SK-N-MC (cell line): Measurements from ENCODE around the gene ATP10B.

ENCODE experiments used
- EZH2 ChIP-seq: fragments of 200-600 bp; sonication (generic); IDR thresholded peaks from one replicate; pipeline ENCODE4 v1.6.1; 2017; ENCODE audit warnings: antibody characterized with exemption
- FOXP2 ChIP-seq: optimal IDR thresholded peaks from 2 replicates; pipeline ENCODE3; 2011; ENCODE audit warnings: mild to moderate bottlenecking, moderate library complexity; ENCODE audit not compliant: insufficient read depth; ENCODE audit errors: extremely low read length, control extremely low read depth
- POLR2AphosphoS5 ChIP-seq: IDR thresholded peaks from 2 replicates; pipeline ENCODE4 v1.6.1; 2012; ENCODE audit warnings: mild to moderate bottlenecking, low read depth, low read length, borderline replicate concordance

GRCh38 chr5:160567031-160567705 is 284.8 kb downstream of the ATP10B start:
- TF ChIP-seq EZH2 (no peak), POLR2AphosphoS5 (no peak), FOXP2 (no peak)
